Upper lobe of left lung (tissue), 4 donors: ENCODE data around the gene LIX1.

Source experiments
- CTCF ChIP-seq, 6 experiments: fragments of 450-650 bp in 4 of 6; fragments of 200-600 bp in 2 of 6; sonication (generic) in 2 of 6; IDR thresholded peaks; one replicate each; pipeline ENCODE4 v1.5.1; 2016 to 2019; ENCODE audit warnings: antibody characterized with exemption in 6 of 6
- POLR2A ChIP-seq, 4 donors: fragments of 450-650 bp; IDR thresholded peaks; one replicate each; pipeline ENCODE4 v1.5.1; 2016 to 2017; ENCODE audit warnings: antibody characterized with exemption in 4 of 4, mild to moderate bottlenecking in 2 of 4

- peak; percentile 71 to 83 (median 81) for TF ChIP-seq CTCF (IDR thresholded peaks at IDR 0.05)
- TF ChIP-seq POLR2A (IDR thresholded peaks at IDR 0.05): no peak
These were observed 19.6 kb upstream of the LIX1 start for GRCh38 chr5:97162045-97162444.
